ENCODE measurements around the gene PGBD1. TPM values are rescaled to one million over a fixed set of nuclear protein-coding genes. Genes with fewer than 3 reads are reported as not detected.

Gene PGBD1
- total and polyA plus RNA-seq, 2 of the 8 experiments (the other 6 are each of a cell fraction or from before 2014, with no cell fraction given) = 2.5 to 9.2 TPM

DNA sequence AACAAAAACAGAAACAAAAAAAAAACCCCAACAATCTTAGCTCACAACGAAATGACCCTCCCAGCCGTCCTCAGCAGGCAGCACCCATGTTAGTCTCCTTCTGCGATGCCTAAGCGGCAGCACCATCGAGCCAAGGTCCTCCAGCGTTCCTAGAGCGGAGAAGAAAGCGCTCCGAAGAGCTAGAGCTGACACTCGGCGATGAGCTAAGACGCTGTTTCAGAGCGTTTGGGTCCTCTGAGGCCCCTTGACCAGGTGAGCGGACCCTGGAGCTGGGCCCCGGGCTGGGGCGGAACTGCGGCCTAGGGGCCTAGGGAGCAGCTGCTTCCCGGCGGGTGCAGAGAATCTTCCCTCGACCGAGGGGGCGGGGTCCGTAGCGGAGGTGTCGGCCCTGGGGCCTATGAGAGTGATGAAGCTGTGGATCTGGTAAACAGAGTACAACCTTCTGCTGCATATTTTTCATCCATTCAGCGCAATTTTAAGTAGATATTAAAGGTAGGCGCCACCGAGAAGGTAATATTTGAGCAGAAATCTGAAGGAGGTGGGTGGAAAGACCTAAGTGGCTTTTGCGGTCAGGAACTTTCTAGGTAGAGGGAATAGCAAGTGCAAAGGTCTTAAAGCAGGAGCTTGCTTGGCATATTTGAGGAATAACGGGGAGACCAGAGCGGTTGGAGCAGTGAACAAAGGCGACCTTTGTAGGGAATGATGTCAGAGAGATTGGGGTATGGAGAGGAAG is 14.2 kb upstream of the PGBD1 start, which contains the start of gene ZSCAN26 (continued):
- TF ChIP-seq, protein P1, sequence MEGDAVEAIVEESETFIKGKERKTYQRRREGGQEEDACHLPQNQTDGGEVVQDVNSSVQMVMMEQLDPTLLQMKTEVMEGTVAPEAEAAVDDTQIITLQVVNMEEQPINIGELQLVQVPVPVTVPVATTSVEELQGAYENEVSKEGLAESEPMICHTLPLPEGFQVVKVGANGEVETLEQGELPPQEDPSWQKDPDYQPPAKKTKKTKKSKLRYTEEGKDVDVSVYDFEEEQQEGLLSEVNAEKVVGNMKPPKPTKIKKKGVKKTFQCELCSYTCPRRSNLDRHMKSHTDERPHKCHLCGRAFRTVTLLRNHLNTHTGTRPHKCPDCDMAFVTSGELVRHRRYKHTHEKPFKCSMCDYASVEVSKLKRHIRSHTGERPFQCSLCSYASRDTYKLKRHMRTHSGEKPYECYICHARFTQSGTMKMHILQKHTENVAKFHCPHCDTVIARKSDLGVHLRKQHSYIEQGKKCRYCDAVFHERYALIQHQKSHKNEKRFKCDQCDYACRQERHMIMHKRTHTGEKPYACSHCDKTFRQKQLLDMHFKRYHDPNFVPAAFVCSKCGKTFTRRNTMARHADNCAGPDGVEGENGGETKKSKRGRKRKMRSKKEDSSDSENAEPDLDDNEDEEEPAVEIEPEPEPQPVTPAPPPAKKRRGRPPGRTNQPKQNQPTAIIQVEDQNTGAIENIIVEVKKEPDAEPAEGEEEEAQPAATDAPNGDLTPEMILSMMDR (IDR thresholded peaks at IDR 0.05; ENCODE audit: control extremely low read depth in 1 of 3, insufficient read depth in 1 of 3, low read depth in 1 of 3, low read length in 3 of 3) = 0 out of 4 replicates have a peak, but pooled peaks of 1 of the 3 experiments have one; percentile 0
- TF ChIP-seq, protein P2, sequence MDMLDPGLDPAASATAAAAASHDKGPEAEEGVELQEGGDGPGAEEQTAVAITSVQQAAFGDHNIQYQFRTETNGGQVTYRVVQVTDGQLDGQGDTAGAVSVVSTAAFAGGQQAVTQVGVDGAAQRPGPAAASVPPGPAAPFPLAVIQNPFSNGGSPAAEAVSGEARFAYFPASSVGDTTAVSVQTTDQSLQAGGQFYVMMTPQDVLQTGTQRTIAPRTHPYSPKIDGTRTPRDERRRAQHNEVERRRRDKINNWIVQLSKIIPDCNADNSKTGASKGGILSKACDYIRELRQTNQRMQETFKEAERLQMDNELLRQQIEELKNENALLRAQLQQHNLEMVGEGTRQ (IDR thresholded peaks at IDR 0.05; ENCODE audit: low read length) = no peak
- TF ChIP-seq BCL11A (IDR thresholded peaks at IDR 0.05; ENCODE audit: low read depth in 2 of 2, low read length in 2 of 2) = no peak
- no peak for TF ChIP-seq CBX8 (IDR thresholded peaks at IDR 0.05; ENCODE audit: borderline replicate concordance, low read depth, low read length)
- TF ChIP-seq HDAC6 (IDR thresholded peaks at IDR 0.05; ENCODE audit: low read depth, low read length) = no peak
- TF ChIP-seq TEAD4 (IDR thresholded peaks at IDR 0.05; ENCODE audit: low read depth, low read length) = 0 out of 2 replicates have a peak, but pooled peaks have one; percentile 11

Measured in H1 (cell line).